ENCODE results near the gene PER1.

- TF ChIP-seq CTCF (IDR thresholded peaks at IDR 0.05) = no peak
- no peak for TF ChIP-seq POLR2A (IDR thresholded peaks at IDR 0.05)
Observed at GRCh38 chr17:8150194-8151119, 1.7 kb downstream of the PER1 start.

Data from lower leg skin (tissue), 3 donors.